GM19351 (cell line): Measurements from ENCODE around the gene ARAP1.

Experiments used
- ATAC-seq: cut with Tn5 transposase; IDR thresholded peaks from one replicate; pipeline ENCODE4 v1.9.1; 2021; ENCODE audit warnings: mild to moderate bottlenecking, moderate library complexity; ENCODE audit not compliant: unreplicated experiment

ARAP1 gene

DNA sequence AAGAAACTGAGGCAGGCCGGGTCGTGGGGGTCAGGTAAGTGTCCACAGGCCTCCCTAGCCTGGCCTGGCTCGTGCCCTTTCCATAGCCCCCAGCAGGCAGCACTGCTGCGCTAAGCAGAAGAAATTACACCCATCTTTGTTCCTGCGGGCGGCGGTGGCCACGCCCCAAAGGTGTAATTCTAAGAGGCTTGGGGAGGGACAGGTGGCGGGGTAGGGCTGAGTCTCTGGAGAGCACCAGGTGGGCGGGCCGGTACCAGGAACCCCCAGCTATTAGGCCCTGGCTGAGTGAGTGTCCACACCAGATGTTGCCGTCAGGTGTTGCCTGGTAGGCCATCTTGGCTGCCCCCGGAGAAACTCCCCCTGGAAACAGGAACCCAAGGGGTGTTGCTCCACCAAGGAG is 12.3 kb upstream of the ARAP1 start:
- ATAC-seq: no peak

- ATAC-seq: no peak
Measured at GRCh38 chr11:72763823-72764222, 11.6 kb upstream of the ARAP1 start.

DNA sequence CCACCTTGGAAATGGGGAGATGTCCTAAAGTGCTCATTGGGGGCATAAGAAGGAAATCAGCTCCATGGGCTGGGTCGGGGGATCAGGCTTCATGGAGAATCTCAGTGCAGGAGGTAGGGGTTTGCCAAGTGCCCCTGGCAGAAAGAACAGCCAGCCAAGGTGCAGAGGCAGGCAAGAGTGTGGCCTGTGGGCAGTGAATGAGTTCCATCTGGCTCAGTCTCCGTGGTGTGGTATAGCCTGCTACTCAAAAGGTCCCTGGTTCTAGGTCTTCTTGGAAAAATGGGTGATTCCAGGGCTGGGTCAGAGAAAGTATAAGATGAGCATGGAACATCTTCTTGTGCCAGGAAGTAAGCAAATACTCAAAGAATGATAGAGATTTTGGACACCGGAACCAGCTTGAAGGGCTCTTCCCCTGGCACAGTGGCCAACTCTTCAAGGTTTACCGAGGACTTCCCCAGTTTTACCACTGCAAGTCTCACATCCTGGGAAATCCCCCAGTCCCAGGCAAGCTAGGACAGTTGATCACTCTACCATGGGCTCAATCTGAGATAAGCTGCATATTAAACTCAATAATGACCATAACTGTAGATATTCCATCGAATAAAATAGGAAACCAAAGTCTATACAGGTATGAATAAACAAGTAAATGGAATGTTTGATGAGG is 10.6 kb upstream of the ARAP1 start:
- ATAC-seq: no peak

DNA sequence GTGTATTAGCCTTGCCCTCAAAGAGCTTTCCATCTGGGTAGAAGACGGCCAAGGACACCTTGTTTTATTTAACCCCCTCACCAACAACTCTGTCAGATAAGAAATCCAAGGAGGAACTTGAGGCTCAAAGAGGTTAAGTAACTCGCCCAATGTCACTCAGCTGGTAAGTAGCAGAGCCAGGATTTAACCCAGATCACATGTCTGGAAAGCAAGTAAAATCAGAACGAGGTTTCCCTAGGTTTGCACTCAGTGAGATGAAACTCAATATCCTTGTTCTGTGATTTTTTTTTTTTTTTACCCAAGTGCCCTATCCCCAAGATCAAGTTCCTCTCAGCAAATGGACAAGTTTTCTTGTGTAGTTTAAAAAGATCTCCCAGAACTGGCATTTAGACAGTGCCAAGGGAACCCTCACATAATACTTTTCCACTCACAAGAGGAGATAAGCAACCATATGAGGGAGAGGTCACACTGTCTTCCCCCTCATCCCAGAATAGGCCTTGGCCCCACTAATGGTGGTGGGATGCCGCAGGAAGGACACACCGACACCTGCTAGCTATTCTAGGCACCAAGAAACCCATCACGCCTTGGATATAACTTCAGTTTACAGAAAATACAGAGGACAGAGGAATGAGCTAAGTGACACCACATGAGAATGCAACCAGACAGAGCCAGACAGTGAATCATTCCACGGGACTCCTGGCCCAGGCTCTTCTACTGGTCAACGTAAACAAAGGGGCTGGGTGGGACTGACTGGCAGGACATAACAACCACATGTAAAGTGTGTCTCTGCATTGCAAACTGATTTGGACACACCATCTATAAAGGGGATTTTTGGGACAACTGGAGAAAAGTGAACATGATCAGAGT is 8.6 kb upstream of the ARAP1 start:
- ATAC-seq: no peak

DNA sequence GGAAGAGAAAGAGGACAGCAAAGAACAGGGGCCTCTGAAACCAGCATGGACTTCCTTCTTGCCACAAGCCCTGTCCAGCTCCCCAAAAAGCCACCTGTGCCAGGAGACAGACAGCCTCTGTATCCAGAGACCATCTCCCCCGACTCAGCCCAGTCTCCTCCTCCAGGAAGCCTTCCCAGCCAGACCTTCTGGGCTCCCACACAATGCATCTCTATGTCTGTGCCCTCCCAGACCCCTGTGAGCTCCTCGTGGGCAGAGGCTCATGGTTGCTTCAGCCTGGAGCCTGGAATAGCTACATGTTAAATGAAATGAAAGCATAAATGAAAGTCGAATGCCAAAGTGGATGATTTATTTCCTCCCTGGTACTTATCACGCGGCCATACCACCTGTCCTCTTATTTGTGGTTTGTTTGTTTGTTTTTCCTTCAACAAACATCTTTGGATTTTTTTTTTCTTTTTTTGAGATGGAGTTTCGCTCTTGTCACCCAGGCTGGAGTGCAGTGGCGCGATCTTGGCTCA is 7.3 kb upstream of the ARAP1 start:
- no peak for ATAC-seq

GRCh38 chr11:72758690-72759389 is 6.6 kb upstream of the ARAP1 start:
- ATAC-seq: no peak

- no peak for ATAC-seq
Measured at GRCh38 chr11:72758304-72758689, 6.1 kb upstream of the ARAP1 start.

DNA sequence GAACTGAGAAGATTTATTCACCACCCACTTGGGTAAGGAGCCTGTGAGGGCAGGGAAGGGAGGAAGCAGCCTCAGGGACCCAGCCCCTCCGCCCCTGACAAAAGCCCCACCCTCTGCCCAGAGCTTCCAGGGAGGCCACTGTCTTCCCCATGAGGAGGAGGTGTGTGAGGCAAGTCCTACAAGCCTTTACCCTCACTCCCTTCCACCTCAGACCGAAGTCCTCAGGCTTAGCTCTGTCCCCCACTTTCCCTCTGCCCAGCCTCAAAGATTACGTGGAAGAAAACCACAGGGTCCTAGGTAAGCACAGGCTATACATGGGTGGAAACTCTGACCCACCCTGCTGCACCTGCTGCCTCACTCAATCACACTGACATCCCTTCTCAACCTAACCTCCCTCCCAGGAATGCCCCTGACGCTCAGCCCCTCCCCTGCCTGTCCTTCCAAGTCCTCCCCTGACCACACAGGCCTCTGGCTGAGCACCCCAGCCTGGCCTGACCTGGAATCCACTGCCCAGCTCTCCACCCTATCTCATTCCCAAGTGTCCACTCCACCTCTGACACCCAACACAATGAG is 3.6 kb upstream of the ARAP1 start:
- no peak for ATAC-seq

DNA sequence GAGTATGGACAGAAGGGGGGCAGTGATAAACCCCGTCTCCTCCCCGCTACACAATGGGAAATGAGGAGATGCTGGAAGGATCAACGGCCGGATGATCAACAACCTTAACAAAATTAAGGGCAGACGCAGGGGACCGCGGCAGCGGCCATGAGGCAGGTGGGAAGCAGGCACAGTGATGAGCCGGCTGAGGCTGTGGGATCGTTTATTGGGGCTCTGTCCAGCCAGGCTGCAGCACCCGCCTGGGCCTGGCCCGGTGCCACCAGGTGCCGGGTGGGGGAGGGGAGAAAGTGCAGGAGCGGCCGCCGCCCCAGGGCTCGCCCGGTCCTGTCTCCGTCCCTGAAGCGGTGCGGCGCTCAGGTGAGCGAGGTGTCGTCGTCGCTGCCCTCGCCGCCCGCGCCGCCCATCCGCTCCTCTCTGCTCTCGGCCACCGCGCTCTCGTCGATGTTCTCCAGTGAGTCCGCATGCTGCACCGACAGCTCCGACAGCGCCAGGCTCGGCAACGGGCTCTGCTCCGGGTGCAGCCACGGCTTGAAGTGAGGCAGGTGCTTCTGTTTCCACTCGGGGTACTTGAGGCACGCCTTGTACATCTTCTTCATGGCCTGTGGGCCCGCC is 2.4 kb upstream of the ARAP1 start:
- no peak for ATAC-seq

DNA sequence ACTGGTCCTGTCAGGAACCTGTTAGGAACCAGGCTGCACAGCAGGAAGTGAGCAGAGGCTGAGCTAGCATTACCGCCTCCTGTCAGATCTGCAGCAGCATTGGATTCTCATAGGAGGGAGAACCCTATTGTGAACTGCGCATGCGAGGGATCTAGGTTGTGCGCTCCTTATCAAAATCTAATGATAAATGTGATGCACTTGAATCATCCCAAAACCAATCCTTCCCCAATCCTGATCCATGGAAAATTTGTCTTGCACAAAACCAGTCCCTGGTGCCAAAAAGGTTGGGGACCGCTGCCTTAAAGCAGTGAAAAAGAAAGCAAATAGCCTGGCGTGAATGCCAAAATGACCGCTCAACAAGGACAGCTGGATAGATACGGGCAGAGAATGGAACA is 1.9 kb upstream of the ARAP1 start:
- ATAC-seq: no peak

DNA sequence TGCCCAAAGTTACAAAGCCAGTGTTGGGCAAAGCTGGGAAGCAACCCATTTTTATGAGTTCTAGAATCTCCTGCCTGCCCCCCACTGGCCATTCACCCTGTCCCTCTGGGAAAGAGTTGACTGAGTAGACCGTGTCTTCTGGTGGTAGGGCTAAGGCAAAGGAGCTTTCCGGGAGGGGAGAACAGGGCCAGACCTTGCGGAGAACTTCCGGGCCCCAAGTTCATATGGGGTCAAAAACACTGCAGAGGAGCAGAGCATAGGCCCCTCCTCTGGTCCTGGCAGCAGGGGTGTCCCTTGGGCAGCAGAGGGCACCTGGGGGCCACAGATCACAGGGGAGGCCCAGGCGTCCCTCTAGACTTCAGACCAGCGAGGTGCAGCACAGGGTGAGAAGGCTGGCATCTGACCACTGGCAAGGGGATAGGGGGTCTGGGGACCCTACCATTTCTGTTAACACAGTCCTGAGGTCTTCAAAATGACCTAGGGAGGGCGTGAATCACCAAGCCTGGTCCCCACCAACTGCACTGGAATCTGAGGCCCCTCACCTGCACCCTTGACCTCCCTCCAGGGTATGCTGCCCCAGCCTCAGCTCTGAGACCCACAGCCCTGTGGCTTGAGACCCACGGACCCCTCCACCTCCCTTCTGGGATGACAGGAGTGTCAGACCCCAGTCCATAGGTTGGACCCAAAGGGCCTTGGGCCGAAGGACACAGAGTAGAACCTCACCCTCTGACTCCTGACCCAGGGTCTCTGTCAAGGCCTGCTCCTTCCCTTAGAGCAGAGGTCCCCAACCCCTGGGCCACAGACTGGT is 1.3 kb upstream of the ARAP1 start:
- no peak for ATAC-seq

GRCh38 chr11:72751116-72752087 is 806 bp downstream of the ARAP1 start:
- ATAC-seq: no peak

DNA sequence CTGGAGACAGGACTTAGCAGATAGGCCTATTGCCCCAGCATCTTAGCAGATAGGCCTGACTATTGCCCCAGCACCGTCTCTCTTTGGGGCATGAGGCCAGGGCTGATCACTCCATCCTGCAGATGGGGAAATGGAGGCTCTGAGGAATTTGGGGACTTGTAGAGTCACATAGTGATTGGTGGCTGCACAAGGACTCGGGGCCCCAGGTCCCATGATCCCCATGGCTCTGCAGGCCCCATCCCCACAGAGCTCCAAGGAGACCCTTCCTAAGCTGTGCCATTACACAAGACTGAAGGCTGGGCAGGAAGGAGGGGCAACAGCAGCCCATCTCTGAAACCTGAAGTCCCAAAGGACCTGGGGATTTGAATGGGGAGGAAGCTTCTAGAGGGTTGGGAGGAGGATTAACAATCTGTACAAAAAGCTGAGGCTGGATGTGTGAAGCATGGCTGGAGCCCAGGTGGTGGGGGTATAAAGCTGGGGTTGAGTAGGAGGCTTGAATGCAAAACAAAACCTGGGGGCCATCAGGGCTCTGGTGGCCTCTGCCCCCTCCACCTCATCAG is 1.6 kb downstream of the ARAP1 start:
- no peak for ATAC-seq

DNA sequence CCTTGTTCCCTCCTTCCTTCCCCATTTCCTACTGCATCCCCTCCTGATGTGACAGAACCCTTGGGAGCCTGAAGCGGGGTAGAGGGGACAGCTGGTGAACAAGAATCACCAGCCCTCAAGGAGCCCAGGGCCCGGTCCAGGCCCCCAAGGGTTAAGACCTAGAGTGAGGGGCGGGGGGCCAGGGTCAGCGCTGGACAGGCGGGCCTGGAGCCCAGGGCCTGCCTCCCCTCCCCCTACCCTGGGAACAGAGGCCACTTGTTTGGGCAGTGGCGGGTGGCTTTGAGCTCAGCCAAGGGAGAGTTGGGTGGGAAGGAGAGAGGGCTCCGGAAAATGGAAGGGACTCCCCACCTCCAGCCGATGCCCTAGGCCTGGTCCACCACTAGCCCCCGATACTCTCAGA is 2.1 kb downstream of the ARAP1 start:
- ATAC-seq: no peak

DNA sequence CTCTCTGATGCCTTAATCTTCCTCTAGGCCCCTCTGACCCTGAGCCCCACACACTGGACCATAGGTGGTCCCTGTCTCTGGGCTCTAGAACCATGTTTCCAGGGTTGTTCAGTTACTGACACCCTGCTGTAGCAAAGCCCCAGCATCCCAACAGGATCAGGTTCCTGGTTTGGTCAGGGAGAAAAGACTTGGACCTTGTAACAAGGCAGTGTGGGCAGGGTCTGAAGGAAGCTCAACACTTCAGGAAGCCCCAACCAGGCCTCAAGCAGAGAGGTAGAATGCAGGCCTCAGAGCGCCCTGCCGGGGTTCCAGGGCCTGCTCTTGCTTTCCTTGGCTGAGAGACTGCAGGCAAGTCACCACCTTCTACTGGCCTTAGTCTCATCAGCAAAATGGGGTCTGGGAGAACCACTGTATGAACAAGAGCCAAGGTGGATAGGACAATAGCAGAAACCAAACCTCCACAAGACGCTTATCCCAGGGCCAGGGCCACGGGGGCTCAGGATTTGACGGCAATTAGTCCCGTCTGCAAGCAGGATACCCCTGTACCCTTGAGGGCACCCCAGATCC is 4.8 kb downstream of the ARAP1 start:
- ATAC-seq: no peak

DNA sequence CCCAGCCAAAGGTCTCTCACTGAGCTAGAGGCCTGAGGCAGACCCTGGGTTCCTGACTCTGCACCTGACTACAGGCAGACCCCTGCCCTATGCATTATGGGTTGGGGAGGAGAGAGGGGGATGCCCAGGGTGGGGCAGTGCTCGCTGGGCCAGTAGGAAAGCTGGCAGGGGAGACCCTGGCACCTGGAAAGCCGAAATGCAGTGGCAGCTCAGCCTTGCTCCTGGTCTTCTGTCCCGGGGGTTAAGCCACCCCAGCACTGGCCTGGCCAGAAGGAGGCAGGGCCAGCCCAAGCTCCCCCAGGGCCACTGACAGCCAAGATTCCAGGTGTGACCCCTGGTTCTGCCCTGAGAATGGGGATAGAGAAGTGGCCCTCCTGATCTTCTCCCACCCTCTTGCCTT is 5.4 kb downstream of the ARAP1 start:
- ATAC-seq: no peak

DNA sequence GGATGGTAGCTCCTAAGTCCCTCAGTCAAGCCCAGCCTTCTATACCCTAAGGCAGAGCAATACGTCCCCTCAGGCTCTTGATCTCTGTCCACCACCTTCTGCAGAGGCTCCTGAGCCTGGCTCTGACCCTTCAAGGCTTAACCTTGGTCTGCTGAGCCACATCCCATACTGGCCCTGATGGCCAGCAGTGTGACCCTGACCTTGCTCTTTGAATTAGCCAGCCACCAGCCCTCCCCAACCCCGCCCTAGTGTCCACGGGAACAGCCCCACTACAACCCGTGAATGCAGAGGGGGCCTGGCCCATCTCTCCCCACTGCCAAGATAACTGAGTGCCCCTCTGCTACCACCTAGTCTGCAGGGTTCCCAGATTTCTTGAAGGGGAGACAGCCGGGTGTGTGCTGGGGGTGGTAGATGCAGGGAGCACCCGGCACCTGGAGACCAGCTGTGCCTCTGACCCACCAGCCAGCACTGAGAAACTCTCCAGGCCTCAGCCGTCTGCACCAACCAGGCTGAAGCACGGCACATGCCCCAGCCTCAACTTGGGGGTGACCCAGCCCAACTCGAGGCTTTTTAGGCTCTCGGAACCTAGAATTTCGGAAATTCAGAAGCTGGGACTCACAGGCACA is 6.2 kb downstream of the ARAP1 start:
- ATAC-seq: no peak

DNA sequence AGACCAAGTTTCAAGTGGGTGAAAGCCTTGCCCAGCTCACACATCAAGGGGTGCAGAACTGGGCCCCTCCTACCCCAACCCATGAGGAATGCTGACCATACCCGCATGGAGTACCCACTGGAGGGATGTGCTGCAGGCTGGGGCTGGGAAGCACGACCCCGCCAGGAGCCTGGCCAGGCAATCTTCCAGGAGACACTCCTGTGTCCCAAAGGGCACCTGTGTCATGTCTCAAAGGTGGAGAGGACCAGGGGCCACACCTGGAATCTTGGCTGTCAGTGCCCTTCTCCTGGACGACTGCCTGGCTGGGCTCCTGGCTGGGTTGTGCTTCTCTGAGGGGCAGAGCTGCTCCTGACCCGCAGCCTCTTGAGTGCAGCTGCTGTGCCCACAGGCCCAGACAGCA is 6.7 kb downstream of the ARAP1 start:
- ATAC-seq: no peak
